HG03045 (cell line): ENCODE results near the gene RFXAP.

ENCODE experiments used
- ATAC-seq: cut with Tn5 transposase; IDR thresholded peaks from one replicate; pipeline ENCODE4 v1.9.1; 2021; ENCODE audit warnings: mild to moderate bottlenecking, moderate library complexity; ENCODE audit not compliant: unreplicated experiment

RFXAP gene

GRCh38 chr13:36862722-36863121 lies 43.7 kb downstream of the RFXAP start:
- ATAC-seq, result no peak

- ATAC-seq, result no peak
Measured at GRCh38 chr13:36865265-36865664, 46.2 kb downstream of the RFXAP start.

- no peak for ATAC-seq
Measured at GRCh38 chr13:36866232-36866631, 47.2 kb downstream of the RFXAP start.

GRCh38 chr13:36870050-36870692 lies 51.1 kb downstream of the RFXAP start:
- ATAC-seq, result no peak

- no peak for ATAC-seq
Measured at GRCh38 chr13:36872621-36873020, 53.6 kb downstream of the RFXAP start.

- ATAC-seq, result no peak
Measured at GRCh38 chr13:36875431-36875830, 56.4 kb downstream of the RFXAP start.

GRCh38 chr13:36875961-36876360 lies 56.9 kb downstream of the RFXAP start:
- no peak for ATAC-seq
